ENCODE results near the gene PIKFYVE.
A peak's percentile ranks its signal among the peaks of the same experiment; 100 is the strongest.
"Not testable (repeated sequence)": the region's sequence is repeated elsewhere in the genome, so short reads cannot be mapped to it uniquely, and the experiment has no call there.

PIKFYVE gene

GRCh38 chr2:208265801-208266552 is at the start of gene PIKFYVE:
Gene PIKFYVE, plus strand, starts transcription at chr2:208266255. Its CDS starts 5,265 bp downstream, at chr2:208271520.
- DNase-seq, result peak; percentile 98 to 99

GRCh38 chr2:208221873-208222272 is 44.2 kb upstream of the PIKFYVE start:
- DNase-seq, result not testable (repeated sequence)

DNA sequence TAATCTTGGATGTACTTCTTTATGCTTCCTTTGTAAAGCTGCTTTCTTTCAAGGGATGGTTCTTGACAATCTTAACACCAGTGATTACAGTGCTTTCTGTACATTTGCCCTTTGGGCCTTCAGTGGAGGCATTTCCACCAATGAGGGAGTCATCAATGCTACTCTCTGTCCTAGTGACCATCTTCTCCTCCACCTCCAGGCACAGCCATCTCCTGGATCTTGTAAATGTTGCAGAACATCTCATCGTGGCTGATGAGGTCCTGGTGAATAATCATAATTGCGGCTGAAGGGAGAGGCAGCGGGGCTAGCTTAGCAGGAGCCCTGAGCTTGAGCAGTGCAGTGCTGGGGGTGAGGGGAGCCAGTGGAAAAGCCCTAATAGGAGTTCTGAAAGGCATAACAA is 43.7 kb upstream of the PIKFYVE start:
- no peak for DNase-seq

DNA sequence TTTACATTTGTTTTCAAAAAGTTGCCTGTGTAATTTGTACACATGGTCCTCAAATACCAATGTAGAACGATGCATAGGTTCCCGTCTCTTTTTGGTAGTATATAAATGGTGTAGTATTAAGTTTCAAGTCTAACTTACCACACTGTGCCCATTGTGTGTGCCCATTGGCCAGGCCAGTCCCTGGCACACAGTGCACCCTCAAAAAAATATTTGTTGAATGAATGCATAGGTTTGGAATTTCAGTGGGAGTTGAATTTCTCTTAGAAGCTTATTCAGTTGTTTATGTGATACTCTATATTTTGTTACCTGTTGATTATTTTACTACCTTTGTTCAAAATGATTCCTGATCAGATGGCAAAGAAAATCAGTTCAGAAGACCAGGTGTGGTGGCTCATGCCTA is 41.3 kb upstream of the PIKFYVE start:
- no peak for DNase-seq

DNA sequence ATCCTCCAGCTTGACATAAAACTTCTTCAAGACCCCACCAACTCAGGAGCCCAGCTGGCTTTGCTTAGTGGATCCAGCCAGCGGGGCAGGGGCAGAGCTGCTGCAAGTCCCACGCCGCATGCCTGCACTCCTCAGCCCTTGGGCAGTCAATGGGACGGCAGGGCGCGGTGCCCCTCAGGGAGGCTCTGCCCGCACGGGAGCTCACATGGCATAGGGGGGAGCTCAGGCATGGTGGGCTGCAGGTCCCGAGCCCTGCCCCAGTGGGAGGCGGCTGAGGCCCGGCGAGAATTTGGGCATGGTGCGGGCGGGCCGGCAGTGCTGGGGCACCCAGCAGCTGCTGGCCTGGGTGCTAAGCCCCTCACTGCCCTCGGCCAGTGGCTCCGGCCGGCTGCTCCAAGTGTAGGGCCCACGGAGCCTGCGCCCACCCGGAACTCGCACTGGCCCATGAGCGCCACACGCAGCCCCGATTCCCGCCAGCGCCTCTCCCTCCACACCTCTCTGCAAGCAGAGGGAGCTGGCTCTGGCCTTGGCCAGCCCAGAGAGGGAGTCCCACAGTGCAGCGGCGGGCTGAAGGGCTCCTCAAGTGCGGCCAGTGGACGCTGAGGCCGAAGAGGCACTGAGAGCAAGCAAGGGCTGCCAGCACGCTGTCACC is 38.3 kb upstream of the PIKFYVE start:
- DNase-seq, result no peak

DNA sequence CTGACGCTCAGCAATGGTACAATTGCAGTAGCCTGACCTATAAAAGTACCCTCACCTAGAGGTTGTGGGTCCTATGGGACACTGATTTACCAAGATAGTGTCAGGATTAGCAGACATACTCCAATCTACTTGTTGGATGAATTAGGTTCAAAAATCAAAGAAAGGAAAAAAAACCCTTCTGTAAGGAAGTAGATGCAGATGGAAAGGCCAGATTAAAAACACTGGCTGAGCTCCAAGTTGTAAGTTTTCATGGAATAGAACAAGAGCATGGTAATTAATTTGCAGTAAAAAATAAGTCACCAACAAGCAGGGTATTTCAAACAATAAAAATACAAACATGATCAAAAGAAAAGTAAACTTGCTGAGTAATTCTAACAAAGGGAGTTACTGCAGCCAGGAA is 37.6 kb upstream of the PIKFYVE start:
- DNase-seq, result no peak

- no peak for DNase-seq
Observed at GRCh38 chr2:208234786-208235185, 31.3 kb upstream of the PIKFYVE start.

DNA sequence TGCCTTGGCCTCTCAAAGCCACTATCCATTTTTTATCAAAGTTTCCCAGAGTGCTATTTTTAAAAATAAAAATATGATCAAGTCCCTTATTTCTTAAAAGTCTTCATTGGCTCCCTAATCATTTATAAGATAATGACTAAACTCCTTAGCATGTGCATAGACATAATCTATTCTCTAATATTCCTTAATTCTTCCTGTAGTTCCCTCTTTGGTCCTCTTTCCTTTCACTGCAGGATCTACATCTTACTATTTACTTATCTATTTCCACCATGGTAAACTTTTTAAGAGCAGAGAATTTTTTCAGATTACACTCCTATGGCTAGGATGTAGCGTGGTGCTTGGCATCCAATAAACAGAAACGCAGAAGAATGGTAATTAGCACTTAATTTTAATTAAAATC is 30.2 kb upstream of the PIKFYVE start:
- DNase-seq, result no peak

DNA sequence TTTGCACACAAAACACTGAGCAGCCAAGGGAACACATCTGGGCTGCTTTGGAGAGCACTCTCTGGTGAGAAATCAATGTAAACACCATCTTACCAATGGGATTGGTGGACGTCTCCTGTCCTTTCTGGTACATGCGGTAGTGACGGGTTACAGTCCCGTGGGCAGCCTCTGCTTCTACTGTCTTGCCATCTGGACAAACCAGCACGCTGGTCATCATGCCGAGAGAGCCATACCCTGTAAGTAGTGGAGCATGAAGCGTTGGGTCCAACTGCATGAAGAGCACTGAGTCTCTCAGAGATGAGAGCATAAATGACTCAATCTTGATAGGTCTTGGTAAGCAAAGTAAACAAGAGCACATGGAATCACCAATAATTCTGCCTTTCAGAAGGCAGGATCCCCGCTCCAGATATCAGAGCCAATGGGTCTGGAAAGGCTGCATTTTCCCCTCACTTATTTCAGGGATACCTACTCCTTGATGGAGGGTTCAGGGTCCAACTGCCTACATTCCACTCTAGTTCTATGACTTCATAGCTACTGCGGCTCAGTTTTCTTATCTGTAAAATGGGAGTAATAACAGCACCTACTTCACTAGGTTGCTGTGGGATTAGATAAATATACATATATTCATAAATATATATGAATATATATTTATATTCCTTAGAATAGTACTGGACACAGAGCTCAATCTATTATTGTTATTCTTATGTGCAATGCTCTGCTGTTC is 26.1 kb upstream of the PIKFYVE start:
- no peak for DNase-seq

DNA sequence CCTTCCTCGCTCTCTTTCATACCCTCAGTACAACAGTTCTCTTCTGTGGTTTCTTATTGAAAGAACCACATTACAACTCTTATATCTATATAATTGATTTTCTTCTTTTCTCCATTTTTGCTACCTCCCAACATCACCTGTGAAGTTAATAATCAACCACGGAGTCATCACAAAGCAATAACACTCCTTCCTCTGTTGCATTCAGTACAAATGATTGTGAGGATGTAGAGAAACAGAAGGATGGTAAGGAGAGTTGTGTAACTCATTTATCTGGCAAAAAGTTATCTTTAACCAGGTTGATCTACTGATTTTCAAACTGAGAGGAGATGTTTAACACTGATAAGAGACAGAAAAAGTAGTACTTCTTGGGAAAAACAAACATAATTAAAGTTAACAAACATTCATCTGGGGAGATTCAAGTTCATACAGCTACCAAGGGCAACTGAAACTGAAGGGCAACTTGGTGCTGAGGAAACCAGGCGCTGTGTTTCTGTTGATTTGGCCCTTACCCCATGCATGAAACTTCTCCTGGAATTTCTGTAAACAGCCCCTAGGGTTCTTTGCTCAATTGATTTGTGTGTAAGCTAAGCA is 25.3 kb upstream of the PIKFYVE start:
- no peak for DNase-seq

GRCh38 chr2:208244422-208244821 is 21.6 kb upstream of the PIKFYVE start:
- no peak for DNase-seq

DNA sequence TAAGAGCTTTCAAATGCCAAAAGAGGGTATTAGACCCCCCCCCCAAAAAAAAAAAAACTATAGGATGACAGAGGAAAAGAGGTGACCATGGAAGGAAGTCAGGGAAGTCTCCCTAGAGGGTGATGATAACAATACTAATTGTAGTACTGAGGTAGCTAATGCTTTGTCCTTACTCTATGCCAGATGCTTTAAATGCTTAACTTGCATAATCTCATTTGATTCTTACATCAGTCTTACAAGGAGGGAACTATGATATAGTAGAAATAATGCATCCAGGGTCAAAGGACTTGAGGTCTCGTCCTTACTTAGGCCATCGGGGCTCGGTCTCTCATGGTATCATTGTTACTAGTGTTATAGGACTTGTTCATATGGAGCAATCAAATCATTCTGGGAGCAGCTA is 20.3 kb upstream of the PIKFYVE start:
- DNase-seq, result no peak

DNA sequence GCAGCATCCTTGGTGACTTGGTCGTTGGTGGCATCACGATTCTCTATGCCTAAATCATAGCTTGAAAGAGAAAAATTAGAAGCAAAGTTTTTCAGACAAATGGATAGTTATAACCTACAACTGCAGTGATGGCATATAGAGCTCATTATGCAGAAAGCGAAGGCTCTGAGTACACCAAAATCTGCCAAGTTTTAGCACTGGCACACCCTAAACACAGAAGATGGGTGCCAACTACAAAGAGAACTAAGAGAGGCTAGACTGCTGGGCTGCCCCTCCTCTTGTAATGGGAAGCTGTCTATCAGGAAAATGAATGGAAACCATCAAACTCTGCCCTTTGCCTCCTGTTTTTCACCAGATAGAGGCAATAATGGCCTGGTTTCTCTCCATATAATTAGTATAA is 17.5 kb upstream of the PIKFYVE start:
- DNase-seq, result no peak

- DNase-seq, result no peak
Observed at GRCh38 chr2:208249296-208249695, 16.8 kb upstream of the PIKFYVE start.

- no peak for DNase-seq
Observed at GRCh38 chr2:208250388-208250787, 15.7 kb upstream of the PIKFYVE start.

- no peak for DNase-seq
Observed at GRCh38 chr2:208251098-208251497, 15.0 kb upstream of the PIKFYVE start.

GRCh38 chr2:208252716-208253492 is 13.2 kb upstream of the PIKFYVE start:
- DNase-seq, result no peak

DNA sequence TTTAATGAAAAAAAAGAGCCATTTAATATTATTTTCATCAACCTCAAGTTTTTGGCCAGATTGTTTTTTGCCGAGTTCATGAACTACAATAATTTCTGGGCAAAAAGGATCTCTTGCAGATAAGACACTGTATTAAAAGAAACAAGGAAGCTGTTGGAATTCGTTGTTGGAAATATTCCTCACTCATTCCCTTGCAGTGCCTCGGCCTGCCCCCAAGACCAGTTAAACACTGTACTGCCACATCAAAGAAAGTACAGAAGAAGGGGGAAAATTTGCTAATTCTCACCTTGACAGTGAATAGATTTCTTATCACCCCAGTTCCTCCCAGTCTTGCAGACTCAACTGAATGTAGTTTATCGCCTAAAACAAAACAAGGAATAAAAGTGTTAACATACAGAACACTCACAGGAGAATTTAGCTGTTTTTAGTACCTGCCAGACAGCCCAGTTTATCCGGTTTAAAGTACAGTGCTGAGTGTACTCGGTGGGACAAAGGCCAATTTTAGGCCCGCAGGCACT is 12.4 kb upstream of the PIKFYVE start:
- peak; percentile 10 to 28 for DNase-seq

DNA sequence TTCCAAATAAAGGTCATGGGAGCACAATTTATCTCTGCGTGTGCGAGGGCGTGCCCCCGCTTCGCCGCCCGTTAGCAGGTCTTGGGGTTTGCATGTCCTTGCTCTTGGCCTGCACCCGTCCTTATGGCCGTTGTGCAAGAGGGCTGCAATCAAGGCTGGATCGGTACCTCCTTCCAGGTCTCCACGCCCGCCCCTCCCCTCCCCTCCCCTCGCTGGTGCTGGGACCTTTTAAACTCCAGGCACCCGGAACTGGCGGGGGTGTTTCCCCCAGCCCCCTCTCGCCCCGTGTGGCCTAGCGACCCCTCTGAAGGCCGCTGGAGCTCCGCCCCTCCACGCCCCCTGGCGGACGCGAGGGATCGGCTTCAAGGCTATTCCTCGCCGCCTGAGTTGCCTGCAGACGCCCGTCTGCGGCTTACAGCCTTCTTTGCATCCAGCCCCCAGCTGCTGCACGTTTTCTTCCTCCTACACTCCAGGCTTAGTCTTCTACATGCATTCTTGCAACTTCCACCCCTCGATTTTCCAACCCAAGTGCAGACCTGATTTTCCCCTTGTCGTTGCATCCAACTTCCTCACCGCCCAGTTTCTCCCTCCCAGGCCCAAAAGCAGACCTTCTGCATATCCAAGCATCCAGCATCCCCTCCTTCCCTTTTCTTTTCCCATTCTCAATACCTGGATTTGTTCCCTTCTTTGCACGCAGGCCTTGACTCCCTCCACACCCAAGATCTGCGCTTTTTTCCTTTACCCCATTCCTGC is 11.8 kb upstream of the PIKFYVE start:
- DNase-seq, result peak; percentile 70 to 85

GRCh38 chr2:208254871-208255556 is 11.0 kb upstream of the PIKFYVE start, which contains the start of gene IDH1:
Gene IDH1, minus strand, starts transcription at chr2:208255071. Its CDS starts 3,520 bp downstream, at chr2:208251551.
- peak; percentile 86 to 97 for DNase-seq

- no peak for DNase-seq
Observed at GRCh38 chr2:208255557-208256106, 10.4 kb upstream of the PIKFYVE start.
